Fibroblast of skin of right biceps (primary cell): Measurements from ENCODE around the gene UNC80.

Source experiments
- DNase-seq: peaks from one replicate; pipeline ENCODE4 v3.0.0-alpha.2; 2013

Gene UNC80

DNA sequence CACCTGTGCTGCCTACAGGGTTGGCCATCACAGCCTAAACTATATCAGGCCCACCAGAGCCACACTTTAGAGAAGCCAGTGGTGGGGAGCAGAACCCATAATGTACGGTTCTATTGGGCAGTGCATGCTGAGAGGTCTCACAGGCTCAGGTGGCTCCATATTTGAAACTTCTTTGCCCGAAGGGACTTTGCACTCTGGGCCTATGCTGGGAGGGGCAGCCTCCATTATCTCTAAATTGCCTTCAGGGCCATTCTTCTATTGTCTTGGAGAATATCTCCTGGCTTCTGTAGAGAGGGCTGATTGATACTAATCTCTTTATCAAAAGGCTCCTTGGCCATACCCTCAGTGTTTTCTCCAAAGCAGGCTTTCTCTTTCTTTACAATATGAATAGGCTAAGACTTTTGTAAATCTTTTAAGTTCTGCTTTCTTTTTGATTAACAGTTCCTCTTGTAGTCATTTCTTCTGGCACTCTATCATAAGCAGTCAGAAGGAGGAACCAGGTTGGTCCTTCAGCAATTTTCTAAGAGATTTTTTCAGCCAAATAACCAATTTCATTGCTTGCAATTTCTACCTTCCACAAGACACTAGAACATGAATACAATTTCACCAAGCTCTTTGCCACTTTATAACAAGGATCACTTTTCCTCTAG, 275.3 kb downstream of the UNC80 start:
- no peak for DNase-seq
